GM23338 (cell line): ENCODE data around the gene SLC39A10. TPM values are rescaled to one million over a fixed set of nuclear protein-coding genes. Genes with fewer than 3 reads are reported as not detected.

ENCODE experiments used
- ATAC-seq: fragments of 200-7000 bp; cut with Tn5 transposase; 3 replicates; pipeline ENCODE4 v1.9.1; 2020
- DNase-seq: peaks from one replicate; pipeline ENCODE4 v3.0.0-alpha.2; 2015; ENCODE audit warnings: low spot score
- H2AFZ ChIP-seq: fragments of 200-600 bp; sonication (generic); 2 replicates; pipeline ENCODE4 v1.8.0; 2016; ENCODE audit warnings: antibody characterized with exemption, mild to moderate bottlenecking, moderate library complexity
- H3F3A ChIP-seq: fragments of 200-600 bp; sonication (generic); replicated peaks from 2 replicates; pipeline ENCODE4 v1.8.0; 2017; ENCODE audit warnings: antibody characterized with exemption, mixed run types, low read depth
- H3K27ac ChIP-seq: fragments of 200-600 bp; sonication (generic); 2 replicates; pipeline ENCODE4 v1.6.1; 2016; ENCODE audit warnings: low read depth
- H3K27me3 ChIP-seq: fragments of 200-600 bp; sonication (generic); 2 replicates; pipeline ENCODE4 v1.8.0; 2016; ENCODE audit warnings: mild to moderate bottlenecking, mixed run types, moderate library complexity; ENCODE audit not compliant: insufficient read depth
- H3K36me3 ChIP-seq: fragments of 200-600 bp; sonication (generic); 2 replicates; pipeline ENCODE4 v1.8.0; 2016; ENCODE audit warnings: mild to moderate bottlenecking; ENCODE audit not compliant: insufficient read depth
- H3K4me1 ChIP-seq: fragments of 200-600 bp; sonication (generic); 2 replicates; pipeline ENCODE4 v1.8.0; 2016; ENCODE audit warnings: mild to moderate bottlenecking, moderate library complexity; ENCODE audit not compliant: insufficient read depth
- H3K4me2 ChIP-seq: fragments of 200-600 bp; sonication (generic); 2 replicates; pipeline ENCODE4 v1.7.1; 2017; ENCODE audit warnings: mixed run types
- H3K4me3 ChIP-seq: fragments of 200-600 bp; sonication (generic); 2 replicates; pipeline ENCODE4 v1.6.1; 2016; ENCODE audit warnings: mixed run types
- H3K79me2 ChIP-seq: fragments of 200-600 bp; sonication (generic); replicated peaks from 2 replicates; pipeline ENCODE4 v1.8.0; 2017; ENCODE audit warnings: mild to moderate bottlenecking; ENCODE audit not compliant: insufficient read depth
- H3K9me2 ChIP-seq: fragments of 200-600 bp; sonication (generic); 2 replicates; pipeline ENCODE4 v1.8.0; 2017; ENCODE audit not compliant: insufficient read depth
- H4K20me1 ChIP-seq: fragments of 200-600 bp; sonication (generic); replicated peaks from 2 replicates; pipeline ENCODE4 v1.8.0; 2017; ENCODE audit warnings: mild to moderate bottlenecking; ENCODE audit not compliant: insufficient read depth
- H3K27ac Mint-ChIP-seq: 2 replicates; pipeline ENCODE4 v1.8.0; 2020; ENCODE audit warnings: inconsistent platforms, mild to moderate bottlenecking, moderate library complexity, mixed read lengths
- H3K27me3 Mint-ChIP-seq: 3 replicates; pipeline ENCODE4 v1.8.0; 2022; ENCODE audit warnings: low read depth, mild to moderate bottlenecking, moderate library complexity, mixed read lengths, inconsistent platforms; ENCODE audit not compliant: insufficient read depth, poor library complexity
- H3K36me3 Mint-ChIP-seq: 3 replicates; pipeline ENCODE4 v1.8.0; 2021; ENCODE audit warnings: low read depth, mild to moderate bottlenecking, inconsistent platforms, moderate library complexity, mixed read lengths
- H3K4me1 Mint-ChIP-seq: 3 replicates; pipeline ENCODE4 v1.8.0; 2020; ENCODE audit warnings: mild to moderate bottlenecking, inconsistent platforms, mixed read lengths
- H3K4me3 Mint-ChIP-seq: 3 replicates; pipeline ENCODE4 v1.8.0; 2021; ENCODE audit warnings: moderate library complexity, mild to moderate bottlenecking, inconsistent platforms, mixed read lengths
- H3K9me3 Mint-ChIP-seq: 3 replicates; pipeline ENCODE4 v1.8.0; 2020; ENCODE audit warnings: moderate library complexity, mild to moderate bottlenecking, inconsistent platforms, mixed read lengths
- CTCF ChIP-seq, 2 experiments: fragments of 200-600 bp in 1 of 2; sonication (generic) in 1 of 2; conservative IDR thresholded peaks; 2 replicates each; pipeline versions ENCODE4 v1.5.1 to v1.6.1; 2016 to 2017; ENCODE audit warnings: antibody characterized with exemption in 2 of 2, low read depth in 2 of 2, mild to moderate bottlenecking in 2 of 2, moderate library complexity in 1 of 2
- ETS1 ChIP-seq: IDR thresholded peaks from 2 replicates; pipeline ENCODE4 v1.6.1; 2016; ENCODE audit warnings: antibody characterized with exemption
- EZH2 ChIP-seq: fragments of 200-600 bp; sonication (generic); IDR thresholded peaks from one replicate; pipeline ENCODE4 v1.8.0; 2017; ENCODE audit warnings: antibody characterized with exemption, mild to moderate bottlenecking, low read depth; ENCODE audit not compliant: unreplicated experiment
- JUNB ChIP-seq: IDR thresholded peaks from one replicate; pipeline ENCODE4 v1.6.1; 2016; ENCODE audit warnings: antibody characterized with exemption; ENCODE audit not compliant: unreplicated experiment
- NANOG ChIP-seq: IDR thresholded peaks from 2 replicates; pipeline ENCODE4 v1.6.1; 2016; ENCODE audit warnings: antibody characterized with exemption, borderline replicate concordance
- POLR2AphosphoS5 ChIP-seq: IDR thresholded peaks from 2 replicates; pipeline ENCODE4 v1.6.1; 2016; ENCODE audit warnings: antibody characterized with exemption, low read depth
- REST ChIP-seq: IDR thresholded peaks from one replicate; pipeline ENCODE4 v1.6.1; 2018; ENCODE audit warnings: antibody characterized with exemption; ENCODE audit not compliant: unreplicated experiment
- STAT1 ChIP-seq: IDR thresholded peaks from one replicate; pipeline ENCODE4 v1.6.1; 2016; ENCODE audit warnings: antibody characterized with exemption; ENCODE audit not compliant: unreplicated experiment
- ZNF331 ChIP-seq: fragments of 250-450 bp; sonication (Bioruptor Pico); IDR thresholded peaks from 2 replicates; pipeline ENCODE4 v1.5.0; 2020; ENCODE audit warnings: low read depth, mild to moderate bottlenecking, moderate library complexity
- ZNF462 ChIP-seq: fragments of 250-450 bp; sonication (Bioruptor Pico); IDR thresholded peaks from 2 replicates; pipeline ENCODE4 v1.5.0; 2020; ENCODE audit warnings: mild to moderate bottlenecking, moderate library complexity
- polyA plus RNA-seq: library from polyadenylated mRNA; unstranded; fragments of >200 nt; fragmentation: Nextera tagmentation; extraction: Ambion mirVana; gene quantifications from 2 replicates; pipeline ENCODE4 v1.2.1, GENCODE V29; 2016
- total RNA-seq: library from RNA; depleted of rRNA; stranded (reverse); fragments of >200 nt; shearing (Covaris generic); gene quantifications from 2 replicates; pipeline ENCODE4 v1.2.3, GENCODE V29; 2014

Gene SLC39A10
- total and polyA plus RNA-seq, 2 experiments from 2014 or later = 261 to 356 TPM

- no peaks in the 10 kb centered on the region for H3F3A ChIP-seq
- peaks cover 18% of the 10 kb centered on the region; the same call in 1 of the 2 replicates for H3K4me1 ChIP-seq
- no peaks in the 10 kb centered on the region for H3K36me3 ChIP-seq
- H3K27me3 ChIP-seq = no peaks in the 10 kb centered on the region
- Mint-ChIP-seq H3K9me3 (no peaks in the 10 kb centered on the region), H3K4me1 (peaks cover 11% of the 10 kb centered on the region), H3K27ac (no peak overlapping the region), H3K36me3 (no peaks in the 10 kb centered on the region), H3K27me3 (peaks cover 2% of the 10 kb centered on the region), H3K4me3 (no peak overlapping the region)
- no peak overlapping the region for H2AFZ ChIP-seq
- no peak overlapping the region for H3K4me3 ChIP-seq
- no peaks in the 10 kb centered on the region for H3K79me2 ChIP-seq
- no peak overlapping the region for H3K27ac ChIP-seq
- peak; percentile 17 for DNase-seq
- ATAC-seq = no peak
- no peaks in the 10 kb centered on the region for H3K9me2 ChIP-seq
- H4K20me1 ChIP-seq = no peaks in the 10 kb centered on the region
- H3K4me2 ChIP-seq = no peak overlapping the region
- TF ChIP-seq JUNB (no peak), REST (no peak), NANOG (no peak), ZNF331 (CRISPR knock-in tag) (no peak), CTCF (conservative IDR thresholded peaks at IDR 0.05; ENCODE audit: low read depth in 2 of 2) (peak; percentile 7 to 15; a peak in 1 of 4 replicates), ETS1 (no peak)
Measured at GRCh38 chr2:195779491-195779890, 122.5 kb downstream of the SLC39A10 start.

- H3K36me3 Mint-ChIP-seq = no peaks in the 10 kb centered on the region
- Histone ChIP-seq H3K27me3 (no peaks in the 10 kb centered on the region), H2AFZ (no peak overlapping the region), H3K79me2 (no peaks in the 10 kb centered on the region), H3K9me2 (no peaks in the 10 kb centered on the region), H4K20me1 (no peaks in the 10 kb centered on the region), H3K27ac (no peak overlapping the region), H3F3A (no peaks in the 10 kb centered on the region), H3K36me3 (no peaks in the 10 kb centered on the region), H3K4me3 (no peak overlapping the region), H3K4me2 (no peak overlapping the region), H3K4me1 (no peaks in the 10 kb centered on the region)
- H3K4me1 Mint-ChIP-seq = no peaks in the 10 kb centered on the region
- ATAC-seq (no peak), DNase-seq (no peak)
- H3K27ac Mint-ChIP-seq = no peak overlapping the region
- H3K4me3 Mint-ChIP-seq = no peak overlapping the region
- H3K9me3 Mint-ChIP-seq = no peaks in the 10 kb centered on the region
- H3K27me3 Mint-ChIP-seq = no peaks in the 10 kb centered on the region
- TF ChIP-seq EZH2 (no peak), POLR2AphosphoS5 (no peak), STAT1 (no peak), JUNB (no peak), ZNF462 (no peak)
Measured at GRCh38 chr2:195782156-195782555, 125.1 kb downstream of the SLC39A10 start.
